ENCODE measurements around the gene ZFYVE26.

The ZFYVE26 gene

DNA sequence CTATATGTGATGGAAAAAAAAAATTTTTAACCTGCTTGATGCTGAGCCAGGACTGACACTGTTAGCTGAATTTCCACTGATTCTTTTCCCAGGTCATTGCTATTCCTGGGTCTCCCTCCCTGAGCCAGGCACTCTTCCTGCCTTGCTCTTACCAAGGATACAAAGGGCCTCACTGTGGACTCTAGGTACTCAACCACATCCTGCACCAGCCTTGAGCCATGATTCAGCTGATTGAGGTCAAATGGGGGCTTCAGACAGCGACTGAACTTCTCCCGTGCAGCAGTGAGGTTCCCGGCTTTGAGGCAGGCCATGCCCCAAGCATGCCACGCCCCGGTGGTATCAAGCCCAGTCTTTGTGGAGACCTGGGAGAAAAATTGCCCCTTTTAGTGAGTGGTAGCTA is 54.3 kb downstream of the ZFYVE26 start:
- TF ChIP-seq, protein P1, sequence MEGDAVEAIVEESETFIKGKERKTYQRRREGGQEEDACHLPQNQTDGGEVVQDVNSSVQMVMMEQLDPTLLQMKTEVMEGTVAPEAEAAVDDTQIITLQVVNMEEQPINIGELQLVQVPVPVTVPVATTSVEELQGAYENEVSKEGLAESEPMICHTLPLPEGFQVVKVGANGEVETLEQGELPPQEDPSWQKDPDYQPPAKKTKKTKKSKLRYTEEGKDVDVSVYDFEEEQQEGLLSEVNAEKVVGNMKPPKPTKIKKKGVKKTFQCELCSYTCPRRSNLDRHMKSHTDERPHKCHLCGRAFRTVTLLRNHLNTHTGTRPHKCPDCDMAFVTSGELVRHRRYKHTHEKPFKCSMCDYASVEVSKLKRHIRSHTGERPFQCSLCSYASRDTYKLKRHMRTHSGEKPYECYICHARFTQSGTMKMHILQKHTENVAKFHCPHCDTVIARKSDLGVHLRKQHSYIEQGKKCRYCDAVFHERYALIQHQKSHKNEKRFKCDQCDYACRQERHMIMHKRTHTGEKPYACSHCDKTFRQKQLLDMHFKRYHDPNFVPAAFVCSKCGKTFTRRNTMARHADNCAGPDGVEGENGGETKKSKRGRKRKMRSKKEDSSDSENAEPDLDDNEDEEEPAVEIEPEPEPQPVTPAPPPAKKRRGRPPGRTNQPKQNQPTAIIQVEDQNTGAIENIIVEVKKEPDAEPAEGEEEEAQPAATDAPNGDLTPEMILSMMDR (IDR thresholded peaks at IDR 0.05): no peak

DNA sequence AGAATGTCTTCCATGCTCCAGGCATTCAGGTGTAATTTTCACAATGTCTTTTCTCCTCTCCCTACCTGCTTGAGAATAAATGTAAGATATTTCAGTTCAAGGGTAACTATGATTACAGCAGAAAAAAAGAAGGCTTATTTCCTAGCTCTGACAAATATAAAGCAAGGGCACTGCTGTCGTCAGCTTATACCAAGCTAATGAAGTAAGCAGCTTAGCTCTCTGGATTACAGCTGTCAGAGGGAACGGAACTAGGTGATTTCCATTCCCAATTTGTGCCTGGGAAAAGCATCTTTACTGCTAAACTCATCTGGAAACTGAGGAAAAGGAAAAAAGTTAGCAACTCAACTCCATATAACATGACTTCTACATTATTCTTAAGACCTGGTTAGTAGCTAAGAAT is 56.5 kb downstream of the ZFYVE26 start:
- TF ChIP-seq, protein P1 (IDR thresholded peaks at IDR 0.05): no peak

DNA sequence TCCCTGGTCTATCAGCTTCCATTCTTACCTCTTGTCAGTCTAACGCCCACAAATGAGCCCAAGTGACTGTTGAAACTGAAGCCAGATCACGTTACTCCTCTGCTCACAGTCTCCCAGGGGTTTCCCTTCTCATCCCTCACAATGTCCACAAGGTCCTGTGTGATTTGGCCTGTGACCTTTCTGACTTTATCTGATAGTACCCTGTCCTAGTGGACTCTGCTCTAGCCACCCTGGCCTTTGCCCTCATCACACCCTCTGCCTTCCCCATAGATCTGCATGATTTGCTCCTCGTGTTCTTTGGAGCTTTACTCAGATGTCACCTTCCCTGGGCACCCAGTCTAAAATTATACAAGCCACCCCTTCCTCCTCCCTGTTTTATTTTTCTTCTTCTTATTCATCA is 59.2 kb downstream of the ZFYVE26 start:
- TF ChIP-seq, protein P1 (IDR thresholded peaks at IDR 0.05): no peak

DNA sequence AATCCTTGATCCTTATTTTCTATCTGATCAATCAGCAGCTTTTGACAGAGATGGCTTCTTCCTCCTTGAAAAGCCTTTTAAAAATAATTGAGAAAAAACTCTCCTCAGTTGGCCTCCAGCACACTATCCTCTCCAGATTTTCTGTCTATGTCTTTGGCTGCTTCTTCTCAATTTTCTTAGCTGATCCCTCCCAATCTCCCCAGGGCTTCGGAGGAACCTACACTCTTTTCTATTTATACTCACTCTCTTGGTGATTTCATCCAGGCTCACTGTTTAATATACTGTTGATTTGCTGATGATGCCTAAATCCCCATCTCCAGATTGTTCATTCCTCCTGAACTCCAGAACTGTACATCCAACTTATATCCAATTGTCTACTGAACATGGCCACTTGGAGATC is 59.9 kb downstream of the ZFYVE26 start:
- TF ChIP-seq, protein P1 (IDR thresholded peaks at IDR 0.05): no peak

DNA sequence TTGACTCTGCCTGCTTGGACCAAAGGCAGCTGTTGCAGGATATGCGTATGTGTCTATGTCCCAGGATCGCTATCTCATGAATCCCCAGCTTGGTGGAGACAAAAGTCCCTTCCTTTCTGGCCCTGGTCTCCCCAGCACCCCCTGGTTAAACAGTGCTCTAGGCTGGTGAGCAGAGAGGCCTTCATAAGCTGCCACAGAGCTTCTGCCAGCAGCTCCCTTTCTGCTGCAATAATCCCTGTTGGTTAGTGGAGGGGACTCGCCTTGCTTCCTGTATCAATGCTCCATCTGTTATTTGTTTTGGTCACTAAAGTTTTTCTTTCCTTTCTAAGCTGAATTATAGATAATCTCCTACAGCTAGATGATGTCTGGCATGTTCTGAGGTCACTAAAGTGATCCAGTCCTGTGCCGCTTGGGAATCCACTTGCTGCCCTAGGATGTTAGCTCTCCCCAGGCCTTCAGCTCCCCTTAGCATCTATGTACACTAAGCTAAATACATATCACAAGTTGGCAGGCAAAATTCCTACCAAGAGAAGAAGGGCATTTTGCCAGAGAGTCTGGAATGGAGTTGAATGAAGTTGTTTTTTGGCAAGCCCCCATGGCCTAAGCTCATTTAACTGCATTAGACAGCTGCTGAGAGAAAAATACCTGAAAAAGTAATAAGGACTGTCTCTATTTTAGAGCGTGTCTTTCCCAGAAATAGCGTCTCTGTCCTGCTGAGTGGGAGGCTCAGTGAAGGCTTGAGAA is 66.9 kb downstream of the ZFYVE26 start:
- TF ChIP-seq, protein P1 (IDR thresholded peaks at IDR 0.05): no peak

DNA sequence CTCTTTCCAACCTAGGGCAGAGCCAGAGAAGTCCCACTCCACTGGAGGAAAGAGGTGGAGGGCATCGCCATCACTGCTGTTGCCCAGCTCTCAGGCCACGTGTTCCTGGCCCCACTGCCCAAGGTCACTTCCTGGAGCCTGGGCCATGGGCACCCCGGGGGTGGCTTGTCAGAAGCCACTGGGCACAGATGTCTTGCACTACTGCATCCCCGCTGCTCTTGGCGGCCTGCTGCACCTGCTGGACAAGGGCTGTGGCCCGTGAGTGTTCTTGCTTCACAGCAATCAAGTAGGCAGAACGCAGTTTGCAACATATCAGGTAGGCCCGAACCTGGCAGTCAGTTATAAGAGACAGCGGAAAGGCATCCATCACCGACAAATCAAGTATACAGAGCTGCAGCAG is 68.1 kb downstream of the ZFYVE26 start:
- TF ChIP-seq, protein P1 (IDR thresholded peaks at IDR 0.05): no peak

DNA sequence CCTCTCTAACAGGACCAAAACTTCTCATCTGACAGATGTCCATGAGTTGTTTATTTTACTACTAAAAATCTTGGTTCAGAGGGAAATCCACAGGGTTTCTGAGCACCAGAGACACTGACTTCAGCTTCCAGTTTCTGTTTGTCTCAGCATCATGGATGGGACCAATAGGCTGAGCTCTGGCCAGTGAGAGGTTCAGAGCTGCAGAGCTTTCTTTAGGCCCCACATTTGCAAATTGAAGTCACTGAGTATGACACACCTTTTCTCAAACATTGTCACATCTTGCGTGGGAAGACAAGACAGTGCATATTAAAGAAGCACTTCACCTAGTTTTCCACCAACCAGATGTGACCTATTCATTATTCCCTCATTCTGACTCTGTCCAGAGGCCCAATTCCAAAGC is 69.5 kb downstream of the ZFYVE26 start:
- TF ChIP-seq, protein P1 (IDR thresholded peaks at IDR 0.05): no peak

DNA sequence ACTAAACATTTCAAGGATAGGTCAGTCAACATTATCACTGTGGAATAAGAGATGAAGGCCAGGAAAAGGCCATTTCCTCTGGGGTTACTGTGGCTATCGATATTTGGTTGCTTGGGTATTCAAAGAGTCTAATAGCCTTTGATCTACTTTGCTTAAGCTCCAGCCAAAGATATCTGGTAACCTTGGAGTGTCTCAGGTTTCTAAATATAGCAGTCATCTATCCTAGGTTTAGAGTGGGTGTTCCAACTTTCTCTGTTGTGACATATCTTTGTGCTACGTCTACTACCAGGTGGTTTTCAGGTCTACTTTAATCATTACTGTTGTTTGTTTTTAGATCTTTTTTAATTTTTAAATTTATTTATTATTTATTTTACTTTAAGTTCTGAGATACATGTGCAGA is 72.3 kb downstream of the ZFYVE26 start:
- TF ChIP-seq, protein P1 (IDR thresholded peaks at IDR 0.05): no peak

Measured in LNCAP (cell line).